OCI-LY1 (cell line): ENCODE data around the gene TAX1BP3.

ENCODE experiments used
- H2AFZ ChIP-seq: fragments of 200-600 bp; sonication (generic), shearing (Covaris generic); 2 replicates; pipeline ENCODE4 v1.6.0; 2014; ENCODE audit warnings: antibody characterized with exemption, mild to moderate bottlenecking, low read length
- H3F3A ChIP-seq: fragments of 200-600 bp; sonication (generic), shearing (Covaris generic); 2 replicates; pipeline ENCODE4 v1.6.0; 2014; ENCODE audit warnings: mild to moderate bottlenecking, antibody characterized with exemption, low read length, moderate library complexity; ENCODE audit not compliant: insufficient read depth
- H3K27ac ChIP-seq: fragments of 200-600 bp; sonication (generic); 2 replicates; pipeline ENCODE4 v1.5.1; 2014; ENCODE audit warnings: low read length, mixed run types, mild to moderate bottlenecking, low read depth; ENCODE audit not compliant: poor library complexity, severe bottlenecking
- H3K27me3 ChIP-seq: fragments of 200-600 bp; sonication (generic); 2 replicates; pipeline ENCODE4 v1.6.0; 2014; ENCODE audit warnings: antibody characterized with exemption, mild to moderate bottlenecking, low read length, moderate library complexity; ENCODE audit not compliant: insufficient read depth
- H3K36me3 ChIP-seq: fragments of 200-600 bp; sonication (generic); 2 replicates; pipeline ENCODE4 v1.6.1; 2014; ENCODE audit warnings: mild to moderate bottlenecking, antibody characterized with exemption, low read length, moderate library complexity, mixed read lengths; ENCODE audit not compliant: insufficient read depth
- H3K4me1 ChIP-seq: fragments of 200-600 bp; sonication (generic); 2 replicates; pipeline ENCODE4 v1.5.1; 2014; ENCODE audit warnings: mild to moderate bottlenecking, low read length, moderate library complexity; ENCODE audit not compliant: insufficient read depth, severe bottlenecking
- H3K4me2 ChIP-seq: fragments of 200-600 bp; sonication (generic), shearing (Covaris generic); 2 replicates; pipeline ENCODE4 v1.6.1; 2014; ENCODE audit warnings: low read length
- H3K4me3 ChIP-seq: fragments of 200-600 bp; sonication (generic); 2 replicates; pipeline ENCODE4 v1.5.1; 2014; ENCODE audit warnings: low read length, low read depth, mild to moderate bottlenecking, mixed read lengths; ENCODE audit not compliant: poor library complexity, severe bottlenecking
- H3K79me2 ChIP-seq: fragments of 200-600 bp; shearing (Covaris generic); 2 replicates; pipeline ENCODE4 v1.6.1; 2016; ENCODE audit warnings: mixed run types, low read length, mixed read lengths; ENCODE audit not compliant: insufficient read depth
- H3K9ac ChIP-seq: fragments of 200-600 bp; sonication (generic), shearing (Covaris generic); 2 replicates; pipeline ENCODE4 v1.6.1; 2014; ENCODE audit warnings: mild to moderate bottlenecking, low read length, mixed read lengths
- H3K9me2 ChIP-seq: fragments of 200-600 bp; sonication (generic), shearing (Covaris generic); 2 replicates; pipeline ENCODE4 v1.6.1; 2014; ENCODE audit warnings: low read depth, mild to moderate bottlenecking, low read length, mixed read lengths
- H3K9me3 ChIP-seq: fragments of 200-600 bp; shearing (Covaris generic); 2 replicates; pipeline ENCODE4 v1.6.1; 2014; ENCODE audit warnings: low read length, mixed read lengths
- H4K20me1 ChIP-seq: fragments of 200-600 bp; sonication (generic), shearing (Covaris generic); 2 replicates; pipeline ENCODE4 v1.6.0; 2016; ENCODE audit warnings: mild to moderate bottlenecking, low read length; ENCODE audit not compliant: insufficient read depth
- CTCF ChIP-seq: fragments of 200-600 bp; sonication (generic), shearing (Covaris generic); IDR thresholded peaks from 2 replicates; pipeline ENCODE4 v1.5.1; 2017; ENCODE audit warnings: mild to moderate bottlenecking, antibody characterized with exemption, low read length, moderate library complexity, mixed read lengths
- EZH2 ChIP-seq: fragments of 200-600 bp; sonication (generic), shearing (Covaris generic); IDR thresholded peaks from 2 replicates; pipeline ENCODE4 v1.8.0; 2017; ENCODE audit warnings: borderline replicate concordance, mixed run types, mild to moderate bottlenecking, antibody characterized with exemption, low read length, moderate library complexity, mixed read lengths

Gene TAX1BP3

GRCh38 chr17:3613124-3613523 is 55.3 kb downstream of the TAX1BP3 start:
- Histone ChIP-seq H3K4me2 (no peak overlapping the region), H3K36me3 (peaks cover 65% of the 10 kb centered on the region), H3K9me2 (no peaks in the 10 kb centered on the region), H2AFZ (no peak overlapping the region), H3K4me3 (no peak overlapping the region), H3K9ac (no peak overlapping the region), H3K9me3 (0 out of 2 replicates have a peak, but pooled peaks cover 2% of the 10 kb centered on the region), H3K27me3 (no peaks in the 10 kb centered on the region), H3K79me2 (no peaks in the 10 kb centered on the region), H3F3A (no peaks in the 10 kb centered on the region), H3K27ac (no peak overlapping the region), H4K20me1 (no peaks in the 10 kb centered on the region), H3K4me1 (no peaks in the 10 kb centered on the region)
- TF ChIP-seq CTCF, result no peak
- TF ChIP-seq EZH2, result no peak
